Activated naive CD4-positive, alpha-beta T cell treated with Interleukin-2 at 50 U/mL for 16 hours (primary cell): ENCODE measurements around the gene HMGA1.

ENCODE experiments used
- DNase-seq: peaks from one replicate; pipeline ENCODE4 v3.0.0-alpha.2; 2020

Gene HMGA1

GRCh38 chr6:34223956-34224940, 12.4 kb upstream of the HMGA1 start:
- peak; percentile 94 for DNase-seq

GRCh38 chr6:34225551-34225950, 11.1 kb upstream of the HMGA1 start:
- no peak for DNase-seq

- no peak for DNase-seq
Observed at GRCh38 chr6:34226066-34226465, 10.6 kb upstream of the HMGA1 start.

- DNase-seq: no peak
Observed at GRCh38 chr6:34226731-34227586, 9.7 kb upstream of the HMGA1 start.

GRCh38 chr6:34227761-34228421, 8.8 kb upstream of the HMGA1 start:
- no peak for DNase-seq

- no peak for DNase-seq
Observed at GRCh38 chr6:34229877-34230276, 6.8 kb upstream of the HMGA1 start.

- DNase-seq: no peak
Observed at GRCh38 chr6:34230653-34231371, 5.9 kb upstream of the HMGA1 start.

- DNase-seq: no peak
Observed at GRCh38 chr6:34231566-34232336, 4.9 kb upstream of the HMGA1 start.

GRCh38 chr6:34232901-34233300, 3.8 kb upstream of the HMGA1 start:
- DNase-seq: no peak

- no peak for DNase-seq
Observed at GRCh38 chr6:34233867-34234266, 2.8 kb upstream of the HMGA1 start.

- no peak for DNase-seq
Observed at GRCh38 chr6:34234667-34235306, 1.9 kb upstream of the HMGA1 start.

GRCh38 chr6:34235307-34236130, 1.2 kb upstream of the HMGA1 start:
- DNase-seq: peak; percentile 69

- peak; percentile 66 for DNase-seq
Observed at GRCh38 chr6:34236131-34236442, 586 bp upstream of the HMGA1 start.

GRCh38 chr6:34237316-34237721, 646 bp downstream of the HMGA1 start:
- DNase-seq: peak; percentile 44

GRCh38 chr6:34237722-34238584, 1.3 kb downstream of the HMGA1 start:
- peak; percentile 77 for DNase-seq

- DNase-seq: no peak
Observed at GRCh38 chr6:34238585-34239499, 2.2 kb downstream of the HMGA1 start.

- DNase-seq: no peak
Observed at GRCh38 chr6:34239500-34239825, 2.8 kb downstream of the HMGA1 start.

- no peak for DNase-seq
Observed at GRCh38 chr6:34239893-34240292, 3.2 kb downstream of the HMGA1 start.
